ENCODE data around the gene HSPA1A.
"Not testable (repeated sequence)": the region's sequence is repeated elsewhere in the genome, so short reads cannot be mapped to it uniquely, and the experiment has no call there.

DNA sequence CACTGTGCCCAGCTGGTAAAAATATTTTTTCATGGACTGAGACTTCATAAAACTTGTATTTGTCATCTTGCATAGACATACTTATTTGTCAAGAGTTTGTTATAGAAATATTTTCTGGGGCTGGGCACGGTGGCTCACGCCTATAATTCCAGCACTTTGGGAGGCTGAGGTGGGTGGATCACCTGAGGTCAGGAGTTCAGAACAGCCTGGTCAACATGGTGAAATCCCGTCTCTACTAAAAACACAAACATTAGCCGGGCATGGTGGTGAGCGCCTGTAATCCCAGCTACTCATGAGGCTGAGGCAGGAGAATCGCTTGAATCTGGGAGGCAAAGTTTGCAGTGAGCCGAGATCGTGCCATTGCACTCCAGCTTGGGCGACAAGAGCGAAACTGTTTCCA is 6.7 kb upstream of the HSPA1A start:
- TF ChIP-seq, protein P1, sequence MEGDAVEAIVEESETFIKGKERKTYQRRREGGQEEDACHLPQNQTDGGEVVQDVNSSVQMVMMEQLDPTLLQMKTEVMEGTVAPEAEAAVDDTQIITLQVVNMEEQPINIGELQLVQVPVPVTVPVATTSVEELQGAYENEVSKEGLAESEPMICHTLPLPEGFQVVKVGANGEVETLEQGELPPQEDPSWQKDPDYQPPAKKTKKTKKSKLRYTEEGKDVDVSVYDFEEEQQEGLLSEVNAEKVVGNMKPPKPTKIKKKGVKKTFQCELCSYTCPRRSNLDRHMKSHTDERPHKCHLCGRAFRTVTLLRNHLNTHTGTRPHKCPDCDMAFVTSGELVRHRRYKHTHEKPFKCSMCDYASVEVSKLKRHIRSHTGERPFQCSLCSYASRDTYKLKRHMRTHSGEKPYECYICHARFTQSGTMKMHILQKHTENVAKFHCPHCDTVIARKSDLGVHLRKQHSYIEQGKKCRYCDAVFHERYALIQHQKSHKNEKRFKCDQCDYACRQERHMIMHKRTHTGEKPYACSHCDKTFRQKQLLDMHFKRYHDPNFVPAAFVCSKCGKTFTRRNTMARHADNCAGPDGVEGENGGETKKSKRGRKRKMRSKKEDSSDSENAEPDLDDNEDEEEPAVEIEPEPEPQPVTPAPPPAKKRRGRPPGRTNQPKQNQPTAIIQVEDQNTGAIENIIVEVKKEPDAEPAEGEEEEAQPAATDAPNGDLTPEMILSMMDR (IDR thresholded peaks at IDR 0.05), result not testable (repeated sequence)
- not testable (repeated sequence) for TF ChIP-seq POLR2A (IDR thresholded peaks at IDR 0.05)

Measured in adrenal gland (tissue), 5 donors.